Mucosa of rectum (tissue), 2 donors: ENCODE results near the gene LRMDA.
"Not testable (repeated sequence)": the region's sequence is repeated elsewhere in the genome, so short reads cannot be mapped to it uniquely, and the experiment has no call there.

Source experiments
- H3K27ac ChIP-seq, 2 donors: one replicate each; pipeline ENCODE4 v1.7.0; 2013; ENCODE audit warnings: inconsistent platforms in 2 of 2, low read depth in 2 of 2, low read length in 2 of 2
- H3K27me3 ChIP-seq, 2 donors: one replicate each; pipeline ENCODE4 v1.7.0; 2013; ENCODE audit warnings: low read length in 2 of 2; ENCODE audit not compliant: control insufficient read depth in 2 of 2, insufficient read depth in 2 of 2
- H3K36me3 ChIP-seq, 2 donors: one replicate each; pipeline ENCODE4 v1.7.0; 2013; ENCODE audit warnings: low read length in 2 of 2; ENCODE audit not compliant: control insufficient read depth in 2 of 2, insufficient read depth in 2 of 2
- H3K4me1 ChIP-seq, 2 donors: one replicate each; pipeline ENCODE4 v1.7.0; 2013; ENCODE audit warnings: low read length in 2 of 2, mild to moderate bottlenecking in 1 of 2; ENCODE audit not compliant: control insufficient read depth in 2 of 2, insufficient read depth in 2 of 2
- H3K4me3 ChIP-seq, 2 donors: one replicate each; pipeline ENCODE4 v1.7.0; 2013; ENCODE audit warnings: low read length in 2 of 2
- H3K9ac ChIP-seq, 2 donors: one replicate each; pipeline ENCODE4 v1.7.0; 2013; ENCODE audit warnings: low read length in 2 of 2, low read depth in 1 of 2, mild to moderate bottlenecking in 1 of 2
- H3K9me3 ChIP-seq, 2 donors: one replicate each; pipeline ENCODE4 v1.7.0; 2013; ENCODE audit warnings: low read length in 2 of 2; ENCODE audit not compliant: control insufficient read depth in 2 of 2
- donor health status: healthy.
- donor health status: Normal muscosa, but diverticular disease.

The LRMDA gene

GRCh38 chr10:76523246-76523645 is 1091.8 kb downstream of the LRMDA start:
- Histone ChIP-seq H3K27ac (no peak overlapping the region), H3K9me3 (no peaks in the 10 kb centered on the region), H3K4me3 (no peak overlapping the region), H3K4me1 (no peaks in the 10 kb centered on the region), H3K27me3 (no peaks in the 10 kb centered on the region), H3K9ac (no peak overlapping the region), H3K36me3 (no peaks in the 10 kb centered on the region)

- Histone ChIP-seq H3K4me3 (no peak overlapping the region), H3K36me3 (no peaks in the 10 kb centered on the region), H3K9me3 (no peaks in the 10 kb centered on the region), H3K27ac (no peak overlapping the region), H3K9ac (no peak overlapping the region), H3K4me1 (no peaks in the 10 kb centered on the region), H3K27me3 (no peaks in the 10 kb centered on the region)
These were observed 1092.4 kb downstream of the LRMDA start for GRCh38 chr10:76523791-76524351.

GRCh38 chr10:76526833-76527232 is 1095.4 kb downstream of the LRMDA start:
- H3K9ac ChIP-seq, H3K36me3 ChIP-seq, H3K4me1 ChIP-seq, H3K27ac ChIP-seq, H3K27me3 ChIP-seq, H3K4me3 ChIP-seq, H3K9me3 ChIP-seq: not testable (repeated sequence)

DNA sequence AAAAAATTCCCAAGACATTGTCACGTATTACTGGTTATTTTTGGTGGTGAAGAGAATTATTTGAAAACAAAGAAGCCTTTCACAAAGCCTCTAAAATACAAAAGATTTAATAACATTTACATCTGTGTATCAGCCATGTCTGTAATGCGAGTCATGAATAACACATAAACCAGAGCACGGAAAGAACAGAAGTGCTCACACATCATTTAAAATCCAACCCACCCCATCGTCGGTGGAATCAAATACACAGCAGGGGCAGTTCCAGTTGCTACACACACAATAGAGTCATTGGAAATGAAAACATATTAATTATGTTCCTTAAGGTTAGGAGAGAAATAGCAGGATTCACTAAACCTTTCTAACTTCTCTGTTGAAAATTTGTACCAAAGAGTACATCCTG is 1108.9 kb downstream of the LRMDA start:
- H3K9ac ChIP-seq, result no peak overlapping the region
- H3K4me1 ChIP-seq, result no peaks in the 10 kb centered on the region
- no peak overlapping the region for H3K4me3 ChIP-seq
- H3K27me3 ChIP-seq, result no peaks in the 10 kb centered on the region
- no peaks in the 10 kb centered on the region for H3K36me3 ChIP-seq
- H3K9me3 ChIP-seq, result no peaks in the 10 kb centered on the region
- no peak overlapping the region for H3K27ac ChIP-seq

DNA sequence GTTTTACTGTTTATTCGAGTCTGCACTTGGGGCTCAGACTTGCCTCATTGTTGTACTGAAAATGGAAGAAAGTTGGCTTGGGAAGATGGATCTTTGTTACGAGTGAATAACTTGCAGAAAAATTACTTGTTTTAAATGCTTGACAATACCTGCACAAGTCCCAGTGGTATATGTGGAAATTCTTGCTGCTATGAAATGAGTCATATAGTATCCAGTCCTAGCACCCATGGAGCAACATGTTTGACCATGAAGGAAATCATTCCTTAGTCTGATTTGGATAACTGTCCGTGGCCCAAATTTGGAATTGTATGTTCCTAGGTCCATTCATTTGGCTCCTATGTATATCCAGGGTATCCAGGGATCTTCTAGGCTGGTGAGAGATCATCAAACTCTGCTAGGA is 1109.4 kb downstream of the LRMDA start:
- Histone ChIP-seq H3K36me3 (no peaks in the 10 kb centered on the region), H3K27ac (no peak overlapping the region), H3K4me3 (no peak overlapping the region), H3K4me1 (no peaks in the 10 kb centered on the region), H3K27me3 (no peaks in the 10 kb centered on the region), H3K9me3 (no peaks in the 10 kb centered on the region), H3K9ac (no peak overlapping the region)

DNA sequence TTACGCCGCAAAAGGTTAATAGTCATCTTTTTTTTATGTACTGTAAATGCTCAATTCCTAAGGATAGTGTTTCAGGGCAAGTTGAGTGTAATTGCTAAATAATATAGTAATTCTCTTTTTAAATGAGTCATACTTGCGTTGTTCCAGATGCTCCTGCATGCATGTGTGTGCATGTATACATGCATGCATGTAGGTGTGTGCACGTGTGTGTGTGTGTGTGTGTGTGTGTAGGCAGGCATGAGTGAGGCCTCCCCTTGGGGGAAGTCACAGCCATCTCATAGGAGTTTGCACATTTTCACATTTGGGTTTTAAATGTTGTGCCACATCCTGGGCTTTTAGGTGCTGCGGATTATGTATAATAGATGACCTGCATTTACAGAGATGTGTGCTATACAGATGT is 1110.4 kb downstream of the LRMDA start:
- Histone ChIP-seq H3K9me3 (no peaks in the 10 kb centered on the region), H3K36me3 (no peaks in the 10 kb centered on the region), H3K9ac (no peak overlapping the region), H3K4me3 (no peak overlapping the region), H3K27me3 (no peaks in the 10 kb centered on the region), H3K27ac (no peak overlapping the region), H3K4me1 (no peaks in the 10 kb centered on the region)

DNA sequence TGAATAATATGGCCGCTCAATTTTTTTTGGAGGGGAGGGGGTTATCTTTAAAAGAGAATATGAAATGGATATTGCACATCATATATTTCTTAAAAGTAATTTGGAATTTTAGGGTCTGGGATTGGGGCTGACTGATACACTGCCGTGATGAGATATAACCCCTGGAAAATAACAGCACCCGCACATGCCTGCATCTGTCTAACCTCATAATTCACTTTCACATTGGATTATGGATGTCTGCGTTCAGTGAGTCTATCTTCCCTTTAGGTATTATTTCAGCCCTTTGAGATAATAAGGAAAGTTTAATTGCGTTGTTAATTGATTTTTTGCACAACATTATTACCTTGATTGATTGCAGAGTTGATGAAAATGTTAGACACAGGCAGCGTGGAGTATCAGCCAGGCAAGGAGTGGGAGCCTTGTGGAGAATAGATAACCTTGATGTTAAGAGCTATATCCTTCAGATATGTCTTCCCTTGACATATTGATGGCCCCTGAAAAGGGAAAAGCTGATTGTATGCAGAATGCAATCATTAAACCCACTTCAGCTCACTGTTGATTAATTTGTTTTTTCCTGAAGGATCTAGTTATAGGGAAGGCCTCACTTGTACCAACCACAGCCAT is 1111.0 kb downstream of the LRMDA start:
- Histone ChIP-seq H3K9me3 (no peaks in the 10 kb centered on the region), H3K4me1 (no peaks in the 10 kb centered on the region), H3K27ac (no peak overlapping the region), H3K36me3 (no peaks in the 10 kb centered on the region), H3K27me3 (no peaks in the 10 kb centered on the region), H3K9ac (no peak overlapping the region), H3K4me3 (no peak overlapping the region)

DNA sequence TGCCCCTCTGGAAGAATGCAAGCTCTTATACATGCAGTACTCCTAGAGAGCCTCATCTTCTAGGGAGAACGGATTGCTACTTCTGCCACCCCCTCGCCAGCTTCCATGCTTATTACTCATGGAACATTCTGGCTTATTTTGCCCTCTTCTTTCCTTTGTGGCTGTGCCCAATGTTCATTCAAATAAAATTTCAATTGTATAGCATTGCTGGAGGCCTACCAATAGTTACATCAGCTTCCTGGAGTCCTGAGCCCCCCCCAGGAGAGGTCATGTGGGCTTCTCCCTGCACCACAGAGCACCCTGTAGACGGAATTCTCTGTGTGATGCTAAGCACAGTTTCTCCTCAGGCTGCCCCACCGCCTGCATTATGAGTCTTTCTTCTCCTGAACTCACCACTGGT is 1112.2 kb downstream of the LRMDA start:
- Histone ChIP-seq H3K27me3 (no peaks in the 10 kb centered on the region), H3K9me3 (no peaks in the 10 kb centered on the region), H3K4me3 (no peak overlapping the region), H3K4me1 (no peaks in the 10 kb centered on the region), H3K27ac (no peak overlapping the region), H3K36me3 (no peaks in the 10 kb centered on the region), H3K9ac (no peak overlapping the region)

- H3K4me3 ChIP-seq, result no peak overlapping the region
- no peak overlapping the region for H3K27ac ChIP-seq
- no peaks in the 10 kb centered on the region for H3K36me3 ChIP-seq
- H3K4me1 ChIP-seq, result no peaks in the 10 kb centered on the region
- no peaks in the 10 kb centered on the region for H3K9me3 ChIP-seq
- no peak overlapping the region for H3K9ac ChIP-seq
- H3K27me3 ChIP-seq, result no peaks in the 10 kb centered on the region
These were observed 1113.4 kb downstream of the LRMDA start for GRCh38 chr10:76544789-76545188.

DNA sequence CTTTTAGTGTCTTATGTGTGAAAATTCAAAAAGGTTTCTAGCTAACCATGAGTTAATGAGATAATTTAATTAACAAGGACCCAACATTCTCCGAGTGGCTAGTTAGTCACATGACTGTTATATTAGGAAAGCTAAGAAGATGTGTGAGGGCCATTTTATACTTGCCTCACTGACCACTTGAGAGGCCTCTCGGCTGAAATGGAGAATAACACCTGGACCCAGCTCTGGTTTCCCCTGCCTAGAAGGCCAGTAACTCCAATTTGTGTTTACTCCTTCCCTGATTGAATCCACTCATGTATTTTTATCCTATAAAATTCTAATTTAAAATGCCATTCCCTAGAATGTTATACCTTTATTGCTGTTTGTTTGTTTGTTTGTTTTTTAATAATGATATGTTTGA is 1115.0 kb downstream of the LRMDA start:
- no peak overlapping the region for H3K27ac ChIP-seq
- no peak overlapping the region for H3K9ac ChIP-seq
- no peaks in the 10 kb centered on the region for H3K9me3 ChIP-seq
- no peak overlapping the region for H3K4me3 ChIP-seq
- H3K4me1 ChIP-seq, result no peaks in the 10 kb centered on the region
- no peaks in the 10 kb centered on the region for H3K36me3 ChIP-seq
- H3K27me3 ChIP-seq, result no peaks in the 10 kb centered on the region
